ENCODE data around the gene TBCCD1.

DNA sequence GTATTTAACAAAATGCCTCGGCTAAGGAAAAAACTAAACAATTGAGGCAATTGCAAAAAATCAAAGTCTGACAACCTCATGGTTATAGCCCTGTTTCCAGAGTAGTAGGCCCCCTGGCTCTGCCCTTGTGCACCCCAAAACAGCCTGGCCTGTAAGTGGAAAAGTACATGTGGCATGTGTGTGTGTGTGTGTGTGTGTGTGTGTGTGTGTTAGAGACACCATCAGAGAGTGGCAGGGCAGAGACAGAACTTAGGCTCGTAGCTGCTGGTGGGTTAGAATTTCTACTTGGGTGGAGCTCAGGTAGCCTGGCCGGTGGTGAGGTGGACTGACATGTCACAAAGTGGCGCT is 31.6 kb upstream of the TBCCD1 start:
- TF ChIP-seq, protein P1, sequence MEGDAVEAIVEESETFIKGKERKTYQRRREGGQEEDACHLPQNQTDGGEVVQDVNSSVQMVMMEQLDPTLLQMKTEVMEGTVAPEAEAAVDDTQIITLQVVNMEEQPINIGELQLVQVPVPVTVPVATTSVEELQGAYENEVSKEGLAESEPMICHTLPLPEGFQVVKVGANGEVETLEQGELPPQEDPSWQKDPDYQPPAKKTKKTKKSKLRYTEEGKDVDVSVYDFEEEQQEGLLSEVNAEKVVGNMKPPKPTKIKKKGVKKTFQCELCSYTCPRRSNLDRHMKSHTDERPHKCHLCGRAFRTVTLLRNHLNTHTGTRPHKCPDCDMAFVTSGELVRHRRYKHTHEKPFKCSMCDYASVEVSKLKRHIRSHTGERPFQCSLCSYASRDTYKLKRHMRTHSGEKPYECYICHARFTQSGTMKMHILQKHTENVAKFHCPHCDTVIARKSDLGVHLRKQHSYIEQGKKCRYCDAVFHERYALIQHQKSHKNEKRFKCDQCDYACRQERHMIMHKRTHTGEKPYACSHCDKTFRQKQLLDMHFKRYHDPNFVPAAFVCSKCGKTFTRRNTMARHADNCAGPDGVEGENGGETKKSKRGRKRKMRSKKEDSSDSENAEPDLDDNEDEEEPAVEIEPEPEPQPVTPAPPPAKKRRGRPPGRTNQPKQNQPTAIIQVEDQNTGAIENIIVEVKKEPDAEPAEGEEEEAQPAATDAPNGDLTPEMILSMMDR (IDR thresholded peaks at IDR 0.05), result no peak
- no peak for TF ChIP-seq POLR2A (IDR thresholded peaks at IDR 0.05)

Measured in heart left ventricle (tissue), 13 donors.